Measurements from ENCODE around the gene ITGA2. TPM values are rescaled to one million over a fixed set of nuclear protein-coding genes. Genes with fewer than 3 reads are reported as not detected.

The ITGA2 gene
- total and polyA plus RNA-seq, 2 experiments from 2014 or later: 10.4 to 21.5 TPM

DNA sequence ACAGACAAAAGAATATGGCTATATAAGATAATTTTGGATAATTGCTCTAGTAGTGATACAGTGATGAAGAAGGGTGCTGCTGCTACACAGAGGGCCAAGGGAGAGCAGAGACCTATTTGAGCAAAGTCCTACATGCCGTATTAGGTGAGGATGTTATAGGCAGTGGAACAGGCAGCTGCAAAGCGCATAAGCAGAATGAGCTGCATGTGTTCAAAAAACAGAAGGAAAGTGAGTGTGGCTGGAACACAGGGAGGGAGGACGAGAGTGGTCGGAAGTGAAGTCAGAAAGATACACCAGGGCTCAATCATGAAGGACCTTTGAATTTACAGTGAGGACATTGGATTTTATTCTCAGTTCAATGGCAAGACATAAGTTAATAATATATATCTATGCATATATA is 35.4 kb downstream of the ITGA2 start:
- Histone ChIP-seq H4K20me1 (ENCODE audit: insufficient read depth) (no peaks in the 10 kb centered on the region), H3K27me3 (replicated peaks; ENCODE audit: insufficient read depth) (no peaks in the 10 kb centered on the region), H3F3A (ENCODE audit: insufficient read depth) (peaks cover 71% of the 10 kb centered on the region), H3K9me2 (ENCODE audit: insufficient read depth) (no peaks in the 10 kb centered on the region; the same call in 1 of the 2 replicates), H3K9me3 (ENCODE audit: low read depth) (no peaks in the 10 kb centered on the region), H3K36me3 (ENCODE audit: low read depth) (no peaks in the 10 kb centered on the region), H3K4me3 (peak overlapping the region; percentile 39), H3K4me2 (ENCODE audit: unreplicated experiment) (peak overlapping the region; percentile 81), H2AFZ (peak overlapping the region; percentile 28; the same call in 1 of the 2 replicates), H3K9ac (peak overlapping the region; percentile 69), H3K79me2 (ENCODE audit: insufficient read depth) (peaks cover 66% of the 10 kb centered on the region), H3K27ac (peak overlapping the region; percentile 89), H3K4me1 (ENCODE audit: insufficient read depth) (peaks cover 62% of the 10 kb centered on the region)
- 85 to 88% methylated on average over 4 of the region's 4 CpGs for WGBS, 2 experiments (ENCODE audit: low coverage in 1 of 2, low lambda C conversion rate in 2 of 2, missing lambda C conversion rate in 2 of 2)
- no peak for DNase-seq
- TF ChIP-seq EZH2phosphoT487 (IDR thresholded peaks at IDR 0.05; ENCODE audit: insufficient read depth, low read depth) (no peak), EZH2 (IDR thresholded peaks at IDR 0.05; ENCODE audit: insufficient read depth, poor library complexity, severe bottlenecking) (no peak)
- in situ Hi-C loops (cut with MboI): no loop called here

DNA sequence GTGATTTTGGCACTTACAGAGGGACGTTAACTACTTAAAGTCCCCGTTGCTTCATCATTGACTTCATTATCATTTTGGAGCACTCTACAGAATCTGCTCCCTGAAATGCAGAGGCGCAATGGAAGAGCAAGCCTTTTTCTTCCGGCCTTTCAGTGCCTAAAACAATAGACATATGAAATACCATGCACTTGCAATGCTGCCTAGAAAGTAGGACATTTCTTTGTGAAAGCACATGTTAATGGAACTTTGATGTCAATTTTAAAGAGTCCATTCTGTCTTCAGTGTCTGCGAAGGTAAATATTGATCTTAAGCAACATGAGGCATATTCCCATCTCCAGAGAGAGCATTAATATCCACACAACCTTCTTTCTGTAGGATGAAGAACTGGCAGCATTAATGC is 36.3 kb downstream of the ITGA2 start:
- Histone ChIP-seq H3K9me2 (ENCODE audit: insufficient read depth) (no peaks in the 10 kb centered on the region; the same call in 1 of the 2 replicates), H2AFZ (no peak overlapping the region), H4K20me1 (ENCODE audit: insufficient read depth) (no peaks in the 10 kb centered on the region), H3K4me1 (ENCODE audit: insufficient read depth) (peaks cover 61% of the 10 kb centered on the region), H3F3A (ENCODE audit: insufficient read depth) (peaks cover 81% of the 10 kb centered on the region), H3K79me2 (ENCODE audit: insufficient read depth) (peaks cover 57% of the 10 kb centered on the region), H3K9ac (no peak overlapping the region), H3K27ac (peak overlapping the region; percentile 89; the same call in 1 of the 2 replicates), H3K36me3 (ENCODE audit: low read depth) (no peaks in the 10 kb centered on the region), H3K4me2 (ENCODE audit: unreplicated experiment) (no peak overlapping the region), H3K4me3 (no peak overlapping the region), H3K27me3 (replicated peaks; ENCODE audit: insufficient read depth) (no peaks in the 10 kb centered on the region), H3K9me3 (ENCODE audit: low read depth) (no peaks in the 10 kb centered on the region)
- in situ Hi-C loops (cut with MboI): no loop called here
- DNase-seq: no peak
- TF ChIP-seq EZH2 (IDR thresholded peaks at IDR 0.05; ENCODE audit: insufficient read depth, poor library complexity, severe bottlenecking) (no peak), EZH2phosphoT487 (IDR thresholded peaks at IDR 0.05; ENCODE audit: insufficient read depth, low read depth) (no peak)
- 81 to 82% methylated on average over 5 of the region's 5 CpGs for WGBS, 2 experiments (ENCODE audit: low coverage in 1 of 2, low lambda C conversion rate in 2 of 2, missing lambda C conversion rate in 2 of 2)

DNA sequence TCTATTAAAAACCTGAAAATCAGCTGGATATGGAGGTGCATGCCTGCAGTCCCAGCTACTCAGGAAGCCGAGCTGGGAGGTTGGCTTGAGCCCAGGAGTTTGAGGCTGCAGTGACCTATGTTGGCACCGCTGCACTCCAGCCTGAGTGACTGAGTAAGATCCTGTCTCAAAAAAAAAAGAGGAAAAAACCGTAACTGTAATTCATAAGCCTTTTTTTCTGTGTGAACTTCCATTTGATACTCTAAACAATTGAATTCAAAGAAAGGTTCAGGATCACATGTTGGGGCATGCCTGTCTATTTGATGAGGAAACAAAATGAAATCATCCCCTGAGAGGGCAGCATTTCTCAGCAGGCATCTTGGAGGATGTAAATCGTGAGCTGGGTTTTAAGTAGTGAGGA is 38.8 kb downstream of the ITGA2 start:
- Histone ChIP-seq H2AFZ (peak overlapping the region; percentile 73), H3K4me1 (ENCODE audit: insufficient read depth) (peaks cover 77% of the 10 kb centered on the region), H3K36me3 (ENCODE audit: low read depth) (no peaks in the 10 kb centered on the region), H4K20me1 (ENCODE audit: insufficient read depth) (no peaks in the 10 kb centered on the region), H3F3A (ENCODE audit: insufficient read depth) (peaks cover 91% of the 10 kb centered on the region), H3K79me2 (ENCODE audit: insufficient read depth) (peaks cover 37% of the 10 kb centered on the region), H3K4me2 (ENCODE audit: unreplicated experiment) (peak overlapping the region; percentile 69), H3K27ac (peak overlapping the region; percentile 62), H3K27me3 (replicated peaks; ENCODE audit: insufficient read depth) (no peaks in the 10 kb centered on the region), H3K4me3 (0 out of 2 replicates have a peak overlapping the region, but pooled peaks have one; percentile 11), H3K9me3 (ENCODE audit: low read depth) (no peaks in the 10 kb centered on the region), H3K9ac (peak overlapping the region; percentile 46), H3K9me2 (ENCODE audit: insufficient read depth) (no peaks in the 10 kb centered on the region; the same call in 1 of the 2 replicates)
- 11 to 16% methylated on average over 4 of the region's 4 CpGs for WGBS, 2 experiments (ENCODE audit: low coverage in 1 of 2, low lambda C conversion rate in 2 of 2, missing lambda C conversion rate in 2 of 2)
- peak; percentile 85 for DNase-seq
- no peak for TF ChIP-seq EZH2 (IDR thresholded peaks at IDR 0.05; ENCODE audit: insufficient read depth, poor library complexity, severe bottlenecking)
- TF ChIP-seq EZH2phosphoT487 (IDR thresholded peaks at IDR 0.05; ENCODE audit: insufficient read depth, low read depth): no peak
- in situ Hi-C loops (cut with MboI): no loop called here

DNA sequence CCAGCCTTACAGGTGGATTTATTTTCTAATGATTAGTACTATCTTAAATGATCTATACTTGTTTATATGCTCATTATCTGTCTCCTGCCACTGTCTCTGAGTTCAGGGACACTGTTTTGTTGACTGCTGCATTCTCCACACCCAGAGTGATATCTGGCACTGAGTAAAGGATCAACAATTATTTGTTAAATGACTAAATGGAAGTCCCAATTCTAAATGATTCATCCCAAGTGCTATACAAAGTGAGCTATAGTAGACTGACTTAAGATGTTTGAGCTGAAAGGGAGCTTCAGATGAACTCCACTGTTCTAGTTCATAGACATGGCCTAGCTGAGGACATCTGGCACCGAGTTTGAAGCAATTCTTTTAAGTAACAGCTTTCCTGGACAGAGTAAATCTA is 40.5 kb downstream of the ITGA2 start:
- no peak for DNase-seq
- TF ChIP-seq EZH2phosphoT487 (IDR thresholded peaks at IDR 0.05; ENCODE audit: insufficient read depth, low read depth) (no peak), EZH2 (IDR thresholded peaks at IDR 0.05; ENCODE audit: insufficient read depth, poor library complexity, severe bottlenecking) (no peak)

More for the DNA sequence above, 40.5 kb downstream of the ITGA2 start:
- no peak overlapping the region for H3K27ac ChIP-seq
- peaks cover 86% of the 10 kb centered on the region for H3F3A ChIP-seq (ENCODE audit: insufficient read depth)
- in situ Hi-C loops (cut with MboI): no loop called here
- peaks cover 45% of the 10 kb centered on the region for H3K79me2 ChIP-seq (ENCODE audit: insufficient read depth)
- H3K9ac ChIP-seq: no peak overlapping the region
- no peaks in the 10 kb centered on the region for H3K9me2 ChIP-seq (ENCODE audit: insufficient read depth)
- peaks cover 65% of the 10 kb centered on the region for H3K4me1 ChIP-seq (ENCODE audit: insufficient read depth)
- WGBS, 2 experiments (ENCODE audit: low coverage in 1 of 2, low lambda C conversion rate in 2 of 2, missing lambda C conversion rate in 2 of 2): 96 to 100% methylated on average over 1 of the region's 1 CpG
- no peak overlapping the region for H3K4me3 ChIP-seq
- no peaks in the 10 kb centered on the region for H3K27me3 ChIP-seq (replicated peaks; ENCODE audit: insufficient read depth)
- H3K4me2 ChIP-seq (ENCODE audit: unreplicated experiment): no peak overlapping the region
- H3K9me3 ChIP-seq (ENCODE audit: low read depth): no peaks in the 10 kb centered on the region
- H4K20me1 ChIP-seq (ENCODE audit: insufficient read depth): no peaks in the 10 kb centered on the region
- H2AFZ ChIP-seq: no peak overlapping the region
- no peaks in the 10 kb centered on the region for H3K36me3 ChIP-seq (ENCODE audit: low read depth)

Data from GM23248 (cell line).